Muscle layer of colon (tissue), 2 donors: ENCODE measurements around the gene LKAAEAR1.

ENCODE experiments used
- H3K27ac ChIP-seq: one replicate; pipeline ENCODE4 v1.7.0; 2013; ENCODE audit warnings: low read depth, mild to moderate bottlenecking, low read length, moderate library complexity
- H3K27me3 ChIP-seq, 2 donors: one replicate each; pipeline ENCODE4 v1.7.0; 2013; ENCODE audit warnings: low read length in 2 of 2, mild to moderate bottlenecking in 2 of 2; ENCODE audit not compliant: insufficient read depth in 2 of 2, control insufficient read depth in 1 of 2
- H3K36me3 ChIP-seq: one replicate; pipeline ENCODE4 v1.7.0; 2013; ENCODE audit warnings: mild to moderate bottlenecking, low read length; ENCODE audit not compliant: insufficient read depth
- H3K4me1 ChIP-seq: one replicate; pipeline ENCODE4 v1.7.0; 2013; ENCODE audit warnings: mild to moderate bottlenecking, low read length; ENCODE audit not compliant: insufficient read depth
- H3K4me3 ChIP-seq, 2 donors: one replicate each; pipeline ENCODE4 v1.7.0; 2013; ENCODE audit warnings: low read length in 2 of 2, low read depth in 1 of 2, mild to moderate bottlenecking in 1 of 2, moderate library complexity in 1 of 2
- H3K9ac ChIP-seq: one replicate; pipeline ENCODE4 v1.7.0; 2013; ENCODE audit warnings: low read length
- H3K9me3 ChIP-seq: one replicate; pipeline ENCODE4 v1.7.0; 2013; ENCODE audit warnings: mild to moderate bottlenecking, low read length
- donor health status: abdominal sarcoma.
- donor health status: Adenocarcinoma of cecum.

Gene LKAAEAR1

DNA sequence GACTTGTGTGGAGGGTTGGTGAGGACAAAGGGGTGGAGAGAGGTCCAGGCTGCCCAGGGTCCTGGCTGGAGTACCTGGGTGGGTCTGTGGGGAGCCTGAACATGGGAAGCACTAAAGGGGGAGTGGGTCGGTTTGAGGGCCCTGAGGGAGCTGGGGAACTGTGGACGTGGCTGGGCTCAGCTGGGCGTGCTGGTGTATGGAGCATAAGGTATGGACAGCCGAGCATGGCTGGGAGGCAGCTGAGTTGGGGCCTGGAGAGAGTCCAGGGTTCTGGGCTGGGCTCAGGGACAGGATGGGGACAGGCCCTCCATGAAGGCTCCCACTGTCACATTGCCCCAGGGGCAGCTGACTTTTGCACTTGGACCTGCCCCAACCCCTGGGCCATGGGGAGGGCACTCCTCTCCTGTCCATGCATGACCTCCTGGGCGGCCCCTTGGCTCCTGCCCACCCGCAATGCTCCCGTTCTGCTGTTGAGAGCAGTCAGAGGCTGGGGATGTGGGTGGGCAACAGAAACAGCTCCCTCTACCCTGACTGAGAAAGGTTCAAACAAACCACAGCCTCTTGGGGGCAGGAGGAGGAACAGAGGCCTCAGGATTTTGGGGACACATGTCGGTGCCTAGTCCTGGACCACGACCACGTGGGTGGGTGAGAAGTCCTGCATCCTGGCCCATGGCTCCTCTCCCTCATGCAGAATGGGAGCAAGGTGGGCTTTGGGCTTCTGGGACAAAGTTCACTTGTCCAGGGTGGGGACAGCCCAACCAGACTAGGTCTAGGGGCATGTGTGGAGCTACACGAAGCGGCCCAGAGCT is 43.8 kb downstream of the LKAAEAR1 start:
- no peaks in the 10 kb centered on the region for H3K36me3 ChIP-seq
- peaks cover 5% of the 10 kb centered on the region for H3K4me1 ChIP-seq
- H3K27me3 ChIP-seq = peaks cover 41 to 77% of the 10 kb centered on the region in 2 donors
- no peak overlapping the region for H3K27ac ChIP-seq
- no peak overlapping the region for H3K9ac ChIP-seq
- no peaks in the 10 kb centered on the region for H3K9me3 ChIP-seq
- H3K4me3 ChIP-seq = no peak overlapping the region

DNA sequence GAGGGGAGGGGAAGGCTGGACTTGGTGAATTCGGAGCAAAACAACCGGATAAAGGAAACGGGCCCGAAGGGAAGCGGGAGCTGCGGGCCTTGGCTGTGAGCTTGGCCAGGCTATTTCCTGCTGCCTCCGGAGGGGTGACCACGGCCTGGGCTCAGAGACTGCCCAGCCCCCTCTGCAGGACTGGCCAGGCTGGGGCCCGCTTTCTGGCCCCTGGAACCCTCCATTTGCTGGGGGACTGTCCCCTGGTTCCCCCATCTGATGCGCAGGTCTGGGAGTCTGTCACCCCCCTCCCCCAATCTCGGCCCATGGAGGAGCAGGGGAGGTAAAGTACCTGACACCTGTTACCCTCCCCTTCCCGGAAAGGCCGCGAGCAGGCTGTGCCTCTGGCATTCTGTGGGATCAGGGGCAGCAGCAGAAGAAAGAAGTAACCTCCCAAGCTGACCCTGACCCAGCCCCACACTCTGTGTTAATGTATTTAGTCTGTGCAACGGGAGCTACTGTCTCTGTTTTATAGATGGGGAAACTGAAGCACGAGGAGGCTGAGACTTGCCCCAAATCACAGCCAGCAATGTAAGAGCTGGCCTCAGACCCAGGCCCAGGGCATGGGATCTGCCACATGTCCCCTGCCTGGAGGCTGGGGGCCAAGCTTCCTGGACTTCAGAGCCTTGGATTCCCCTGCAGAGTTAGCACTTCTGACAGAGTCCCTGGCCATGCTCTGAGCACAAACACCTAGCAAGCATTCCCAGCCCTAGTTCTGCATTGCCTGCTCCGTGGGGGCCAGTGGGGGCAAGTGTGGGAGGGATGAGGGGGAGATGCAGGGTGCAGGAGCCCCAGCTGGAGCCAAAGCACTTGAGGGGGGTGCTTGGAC is 44.7 kb downstream of the LKAAEAR1 start:
- Histone ChIP-seq H3K4me1 (peaks cover 5% of the 10 kb centered on the region), H3K4me3 (peak overlapping the region in 1 of 2 donors; percentile 27), H3K9ac (no peak overlapping the region), H3K27ac (no peak overlapping the region), H3K9me3 (no peaks in the 10 kb centered on the region), H3K36me3 (peaks cover 7% of the 10 kb centered on the region), H3K27me3 (peaks cover 41 to 68% of the 10 kb centered on the region in 2 donors)

DNA sequence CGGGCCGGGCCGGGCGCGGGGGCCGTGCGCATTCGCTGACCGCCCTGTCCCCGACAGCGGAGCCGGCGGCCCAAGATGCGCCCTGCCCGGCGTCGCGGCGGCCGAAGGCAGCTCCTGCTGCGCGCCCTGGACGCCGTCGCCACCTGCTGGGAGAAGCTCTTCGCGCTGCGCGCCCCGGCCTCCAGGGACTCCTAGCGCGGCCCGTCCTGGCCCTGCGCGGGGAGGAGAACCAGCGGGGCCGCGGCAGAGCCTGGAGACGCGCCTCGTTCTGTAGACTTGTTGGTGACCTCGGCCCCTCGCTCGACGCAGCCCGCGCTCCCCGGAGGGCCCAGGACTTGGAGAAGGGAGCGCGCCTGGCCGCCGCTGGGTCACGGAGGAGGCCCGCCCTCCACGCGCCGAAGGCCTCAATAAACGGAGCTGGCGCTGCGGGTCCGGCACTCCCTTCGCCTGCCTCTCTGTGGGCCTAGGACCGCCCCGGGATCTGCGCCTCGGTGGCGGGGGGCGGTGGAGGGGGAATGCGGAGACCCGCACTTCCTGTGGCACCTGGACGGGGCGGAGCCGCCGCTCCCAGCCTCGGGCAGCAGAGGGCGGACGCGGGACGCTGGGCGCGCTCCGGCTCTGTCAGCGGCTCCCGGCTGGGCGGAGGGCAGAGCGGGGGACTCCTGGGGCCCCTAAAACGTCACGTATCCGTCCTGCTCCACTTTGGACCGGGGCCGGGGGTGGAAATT is 45.5 kb downstream of the LKAAEAR1 start:
- Histone ChIP-seq H3K36me3 (peaks cover 15% of the 10 kb centered on the region), H3K9ac (no peak overlapping the region), H3K27me3 (peaks cover 41 to 67% of the 10 kb centered on the region in 2 donors), H3K4me3 (peak overlapping the region; percentile 12 to 27), H3K27ac (no peak overlapping the region), H3K9me3 (no peaks in the 10 kb centered on the region), H3K4me1 (peaks cover 5% of the 10 kb centered on the region)

DNA sequence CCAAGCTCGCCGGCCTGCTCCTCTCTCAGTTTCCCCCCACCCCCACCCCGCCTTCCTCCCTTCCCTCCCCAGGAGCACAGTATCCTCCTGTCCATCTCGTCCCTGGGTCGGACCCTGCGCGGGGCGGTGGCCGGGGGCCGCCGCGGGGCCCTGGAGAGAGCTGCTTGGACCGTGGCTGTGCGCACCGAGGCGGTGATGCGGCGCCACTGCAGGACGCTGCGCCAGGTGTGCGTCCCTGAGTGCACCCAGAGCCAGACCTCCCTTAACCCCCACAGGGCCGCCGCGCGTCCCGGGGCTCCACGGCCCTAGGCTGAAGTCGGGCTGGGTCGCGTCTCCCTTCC is 46.0 kb downstream of the LKAAEAR1 start:
- no peaks in the 10 kb centered on the region for H3K9me3 ChIP-seq
- peaks cover 5% of the 10 kb centered on the region for H3K4me1 ChIP-seq
- H3K36me3 ChIP-seq = peaks cover 19% of the 10 kb centered on the region
- H3K27ac ChIP-seq = no peak overlapping the region
- no peak overlapping the region for H3K4me3 ChIP-seq
- H3K9ac ChIP-seq = no peak overlapping the region
- H3K27me3 ChIP-seq = peaks cover 41 to 64% of the 10 kb centered on the region in 2 donors

DNA sequence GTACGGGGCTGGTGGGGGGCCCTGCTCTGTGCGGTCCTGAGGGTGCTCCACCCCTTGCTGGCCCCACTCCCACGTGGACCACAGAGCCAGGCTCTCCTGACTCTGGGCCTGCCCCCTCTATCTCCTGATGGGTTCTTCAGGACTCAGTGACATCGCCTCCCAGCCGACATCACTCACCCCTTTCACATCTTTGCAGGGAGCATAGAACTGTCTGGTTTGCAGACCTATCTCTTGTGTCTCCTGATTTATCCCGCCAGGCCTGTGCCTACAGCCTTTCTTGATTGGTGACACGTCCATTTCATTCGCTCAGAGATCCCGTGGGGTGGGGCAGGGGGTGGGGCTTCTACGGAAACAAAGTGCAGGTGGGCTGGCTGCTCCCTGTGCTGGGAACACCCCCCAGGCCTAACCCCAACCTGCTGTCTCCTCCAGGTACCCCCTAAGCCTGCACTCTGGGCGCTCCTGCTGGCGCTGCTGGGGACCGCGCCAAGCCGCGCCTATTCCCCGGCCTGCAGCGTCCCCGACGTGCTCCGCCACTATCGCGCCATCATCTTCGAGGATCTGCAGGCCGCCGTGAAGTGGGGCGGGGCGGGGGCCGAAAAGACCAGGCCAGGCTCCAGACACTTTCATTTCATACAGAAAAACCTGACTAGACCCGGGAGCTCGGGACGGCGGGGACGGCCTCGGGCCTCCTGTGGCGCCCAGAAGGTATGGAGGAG is 46.5 kb downstream of the LKAAEAR1 start:
- Histone ChIP-seq H3K36me3 (peaks cover 24% of the 10 kb centered on the region), H3K9ac (no peak overlapping the region), H3K27me3 (peaks cover 41 to 63% of the 10 kb centered on the region in 2 donors), H3K27ac (no peak overlapping the region), H3K9me3 (no peaks in the 10 kb centered on the region), H3K4me1 (peaks cover 5% of the 10 kb centered on the region), H3K4me3 (no peak overlapping the region)

DNA sequence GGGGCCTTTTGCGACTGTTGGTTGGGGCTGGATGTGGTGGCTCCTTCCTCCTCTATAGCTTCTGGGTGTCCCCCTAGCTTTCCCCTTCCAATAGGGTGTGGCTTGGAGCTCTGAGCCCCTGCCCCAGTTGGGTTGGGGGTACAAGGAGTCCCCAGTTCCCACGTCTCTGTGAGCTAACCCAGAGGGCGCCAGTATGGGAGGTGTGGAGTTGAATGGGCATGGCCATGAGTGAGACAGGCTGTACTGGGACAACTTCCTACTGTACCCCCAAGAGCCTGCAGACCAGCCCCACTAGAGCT is 47.0 kb downstream of the LKAAEAR1 start:
- no peak overlapping the region for H3K9ac ChIP-seq
- H3K4me1 ChIP-seq = peaks cover 5% of the 10 kb centered on the region
- peaks cover 28% of the 10 kb centered on the region for H3K36me3 ChIP-seq
- H3K27ac ChIP-seq = no peak overlapping the region
- H3K9me3 ChIP-seq = no peaks in the 10 kb centered on the region
- H3K27me3 ChIP-seq = peaks cover 39 to 59% of the 10 kb centered on the region in 2 donors
- no peak overlapping the region for H3K4me3 ChIP-seq

- Histone ChIP-seq H3K36me3 (peaks cover 33% of the 10 kb centered on the region), H3K27me3 (peaks cover 33 to 54% of the 10 kb centered on the region in 2 donors), H3K4me1 (peaks cover 4% of the 10 kb centered on the region), H3K9ac (no peak overlapping the region), H3K27ac (no peak overlapping the region), H3K9me3 (no peaks in the 10 kb centered on the region), H3K4me3 (no peak overlapping the region)
These were observed 47.6 kb downstream of the LKAAEAR1 start for GRCh38 chr20:64036346-64037198.

DNA sequence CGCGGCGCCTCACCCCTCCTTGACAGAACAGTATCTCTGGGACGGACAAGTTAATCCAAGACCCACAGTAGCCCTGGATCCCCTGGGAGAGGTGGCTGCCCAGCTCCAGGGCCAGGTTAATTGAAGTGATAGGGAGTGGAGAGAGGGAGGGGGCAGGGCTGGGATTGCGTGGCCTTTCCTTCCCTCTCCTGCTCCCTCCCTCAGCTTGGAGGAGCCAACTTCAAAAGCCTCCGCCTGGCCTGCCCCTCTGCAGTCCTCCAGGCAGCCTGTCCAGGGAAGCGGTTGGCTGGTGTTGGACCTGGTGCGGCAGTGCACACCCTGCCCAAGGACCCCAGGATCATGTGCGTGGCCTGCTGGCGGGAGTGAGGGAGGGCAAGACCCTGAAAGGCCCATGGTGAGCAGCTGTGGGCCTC is 48.3 kb downstream of the LKAAEAR1 start, which contains the start of gene C20orf204:
Gene C20orf204 (plus strand): TSS at position 250 of the 413 bp plus-strand sequence. CDS start 142 bp downstream, at position 392.
- Histone ChIP-seq H3K36me3 (peaks cover 37% of the 10 kb centered on the region), H3K9me3 (no peaks in the 10 kb centered on the region), H3K27me3 (peaks cover 27 to 47% of the 10 kb centered on the region in 2 donors), H3K9ac (no peak within 1 kb of the TSS), H3K4me3 (no peak within 1 kb of the TSS), H3K4me1 (peaks cover 4% of the 10 kb centered on the region), H3K27ac (no peak within 1 kb of the TSS)

- Histone ChIP-seq H3K4me3 (no peak overlapping the region), H3K27ac (no peak overlapping the region), H3K36me3 (peaks cover 44% of the 10 kb centered on the region), H3K9ac (no peak overlapping the region), H3K9me3 (no peaks in the 10 kb centered on the region), H3K27me3 (peaks cover 20 to 41% of the 10 kb centered on the region in 2 donors), H3K4me1 (peaks cover 4% of the 10 kb centered on the region)
These were observed 48.9 kb downstream of the LKAAEAR1 start for GRCh38 chr20:64035066-64035932.
